CD14-positive monocyte (primary cell): ENCODE data around the gene CLDN1. TPM values are rescaled to one million over a fixed set of nuclear protein-coding genes. Genes with fewer than 3 reads are reported as not detected.

Experiments used
- DNase-seq, 3 donors: peaks; one replicate each; pipeline ENCODE4 v3.0.0-alpha.2; 2011 to 2022
- H2AFZ ChIP-seq: 2 replicates; pipeline ENCODE4 v1.6.0; 2012; ENCODE audit warnings: mild to moderate bottlenecking, low read depth, low read length, inconsistent platforms; ENCODE audit not compliant: insufficient read depth, poor library complexity, severe bottlenecking
- H3K27ac ChIP-seq, 2 donors: 1 replicate in 1 of 2; 2 replicates in 1 of 2; pipeline ENCODE4 v1.5.1; 2012 to 2013; ENCODE audit warnings: low read length in 2 of 2, control low read depth in 1 of 2, inconsistent platforms in 1 of 2, low read depth in 1 of 2, mild to moderate bottlenecking in 1 of 2
- H3K27me3 ChIP-seq, 2 donors: one replicate each; pipeline versions ENCODE4 v1.6.0 to v1.6.1; 2011 to 2013; ENCODE audit warnings: low read length in 2 of 2; ENCODE audit not compliant: control insufficient read depth in 2 of 2, insufficient read depth in 2 of 2
- H3K36me3 ChIP-seq, 2 donors: replicated peaks in 1 of 2; 1 replicate in 1 of 2; 2 replicates in 1 of 2; pipeline versions ENCODE4 v1.5.1 to v1.6.1; 2012 to 2013; ENCODE audit warnings: low read length in 2 of 2, control low read depth in 1 of 2, inconsistent platforms in 1 of 2, mild to moderate bottlenecking in 1 of 2; ENCODE audit not compliant: insufficient read depth in 2 of 2, control insufficient read depth in 1 of 2
- H3K4me1 ChIP-seq, 2 donors: 1 replicate in 1 of 2; 2 replicates in 1 of 2; pipeline versions ENCODE4 v1.5.1 to v1.6.1; 2012 to 2013; ENCODE audit warnings: low read length in 2 of 2, control low read depth in 1 of 2, inconsistent platforms in 1 of 2, mild to moderate bottlenecking in 1 of 2, moderate library complexity in 1 of 2; ENCODE audit not compliant: insufficient read depth in 2 of 2, control insufficient read depth in 1 of 2
- H3K4me2 ChIP-seq: replicated peaks from 2 replicates; pipeline ENCODE3; 2012; ENCODE audit warnings: low read length, moderate library complexity, mild to moderate bottlenecking; ENCODE audit not compliant: poor library complexity, severe bottlenecking; ENCODE audit errors: extremely low read depth
- H3K4me3 ChIP-seq, 3 experiments: fragments of 200-600 bp in 1 of 3; sonication (generic) in 1 of 3; replicated peaks in 1 of 3; 1 replicate in 2 of 3; 2 replicates in 1 of 3; pipeline ENCODE4 v1.5.1; 2011 to 2013; ENCODE audit warnings: low read length in 3 of 3, mild to moderate bottlenecking in 3 of 3, control low read depth in 2 of 3, low read depth in 2 of 3, inconsistent platforms in 1 of 3, moderate library complexity in 1 of 3
- H3K79me2 ChIP-seq: 2 replicates; pipeline ENCODE4 v1.6.0; 2012; ENCODE audit warnings: mild to moderate bottlenecking, control low read depth, inconsistent platforms, low read length, moderate library complexity; ENCODE audit not compliant: insufficient read depth
- H3K9ac ChIP-seq: 2 replicates; pipeline ENCODE4 v1.6.0; 2017; ENCODE audit warnings: low read length, mild to moderate bottlenecking; ENCODE audit not compliant: insufficient read depth, poor library complexity, severe bottlenecking
- H3K9me3 ChIP-seq, 2 donors: replicated peaks in 1 of 2; 1 replicate in 1 of 2; 2 replicates in 1 of 2; pipeline versions ENCODE4 v1.5.1 to v1.6.1; 2012 to 2013; ENCODE audit warnings: low read length in 2 of 2, control low read depth in 1 of 2; ENCODE audit not compliant: control insufficient read depth in 1 of 2, insufficient read depth in 1 of 2
- H4K20me1 ChIP-seq: 2 replicates; pipeline ENCODE4 v1.6.0; 2012; ENCODE audit warnings: mild to moderate bottlenecking, low read length, control low read depth, moderate library complexity; ENCODE audit not compliant: insufficient read depth
- H3K27ac Mint-ChIP-seq, 7 donors: one replicate each; pipeline ENCODE4 v1.8.0; 2020; ENCODE audit warnings: mild to moderate bottlenecking in 7 of 7, mixed read lengths in 7 of 7, moderate library complexity in 6 of 7, inconsistent platforms in 2 of 7
- H3K27me3 Mint-ChIP-seq, 3 donors: one replicate each; pipeline ENCODE4 v1.8.0; 2021 to 2022; ENCODE audit warnings: low read depth in 3 of 3, mild to moderate bottlenecking in 3 of 3, mixed read lengths in 3 of 3, moderate library complexity in 3 of 3, inconsistent platforms in 1 of 3
- H3K36me3 Mint-ChIP-seq, 2 donors: one replicate each; pipeline ENCODE4 v1.8.0; 2020; ENCODE audit warnings: mixed read lengths in 2 of 2, inconsistent platforms in 1 of 2, mild to moderate bottlenecking in 1 of 2
- H3K4me1 Mint-ChIP-seq: one replicate; pipeline ENCODE4 v1.8.0; 2020; ENCODE audit warnings: mild to moderate bottlenecking, mixed read lengths
- H3K4me3 Mint-ChIP-seq, 2 donors: one replicate each; pipeline ENCODE4 v1.8.0; 2020; ENCODE audit warnings: mild to moderate bottlenecking in 2 of 2, mixed read lengths in 2 of 2, moderate library complexity in 1 of 2
- H3K9me3 Mint-ChIP-seq, 7 donors: one replicate each; pipeline ENCODE4 v1.8.0; 2020 to 2022; ENCODE audit warnings: mixed read lengths in 7 of 7, mild to moderate bottlenecking in 6 of 7, moderate library complexity in 6 of 7, inconsistent platforms in 2 of 7
- CTCF ChIP-seq: fragments of 200-600 bp; IDR thresholded peaks from one replicate; pipeline ENCODE4 v1.8.0; 2022; ENCODE audit warnings: antibody characterized with exemption, mild to moderate bottlenecking
- WGBS: methylation state at CpG from one replicate; pipeline ENCODE4 v1.1.5; 2013; ENCODE audit warnings: missing lambda C conversion rate; ENCODE audit not compliant: insufficient coverage; 5-methylcytosine and 5-hydroxymethylcytosine counted together
- intact Hi-C, 2 donors: fragments of 100-400 bp; cut with micrococcal nuclease; formaldehyde crosslinking; loops; one replicate each; pipeline versions ENCODE4 v1.15.0 to v1.15.1; 2023
- polyA plus RNA-seq, 3 donors: library from polyadenylated mRNA; depleted of rRNA in 1 of 3; unstranded in 2 of 3; stranded (reverse) in 1 of 3; fragments of 300-500 nt in 2 of 3; fragments of >200 nt in 1 of 3; fragmentation: Illumina TruSeq in 2 of 3; gene quantifications; 1 replicate in 2 of 3; 2 replicates in 1 of 3; pipeline ENCODE4 v1.2.3, GENCODE V29; 2012 to 2021

CLDN1 gene
- polyA plus RNA-seq, 3 donors, result not detected

DNA sequence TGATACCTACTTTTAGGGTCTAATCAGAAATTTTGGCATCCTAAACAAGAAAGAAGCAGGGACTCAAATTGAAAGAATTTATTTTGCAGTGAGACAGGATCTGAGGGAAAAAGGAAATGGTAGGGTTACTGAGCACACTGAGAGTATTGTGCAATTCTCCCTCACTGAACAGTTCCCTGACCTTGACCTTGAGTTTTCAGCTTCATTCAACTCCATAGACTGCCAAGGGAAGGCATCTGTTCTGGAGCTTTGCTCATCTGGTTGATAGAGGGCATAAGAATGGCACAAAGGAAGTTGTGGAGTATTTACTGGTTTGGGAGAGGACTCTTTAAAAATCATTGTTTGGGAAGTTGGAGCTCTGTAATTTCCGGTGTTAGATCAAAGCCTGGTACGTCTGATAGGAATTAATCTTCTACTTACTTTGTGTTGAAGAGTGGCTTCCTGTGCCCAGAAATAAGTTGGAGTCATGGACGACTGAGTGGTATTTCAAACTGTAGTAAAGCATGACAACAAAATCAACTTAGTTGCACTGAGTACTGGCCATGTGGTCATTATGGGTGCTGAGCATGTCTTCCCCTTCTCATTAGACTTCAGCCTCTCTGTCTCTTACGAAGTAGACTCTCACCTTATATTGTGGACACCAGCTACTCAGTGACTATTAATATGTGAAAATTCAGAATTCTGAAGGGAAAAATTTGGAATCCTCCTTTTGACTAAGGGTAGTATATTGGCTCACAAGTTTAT lies 40.8 kb downstream of the CLDN1 start:
- intact Hi-C loops, result no loop called here
- H3K36me3 ChIP-seq, result no peaks in the 10 kb centered on the region
- TF ChIP-seq CTCF, result no peak

GRCh38 chr3:190279690-190280089 lies 42.6 kb downstream of the CLDN1 start:
- Mint-ChIP-seq H3K4me3 (no peak overlapping the region), H3K36me3 (no peaks in the 10 kb centered on the region), H3K27ac (no peak overlapping the region), H3K27me3 (peaks cover 0 to 1% (median 0%) of the 10 kb centered on the region in 3 donors), H3K9me3 (peaks cover under 1 to 4% (median 2%) of the 10 kb centered on the region in 7 donors), H3K4me1 (peaks cover 2% of the 10 kb centered on the region)
- no peak overlapping the region for H3K27ac ChIP-seq
- H3K9ac ChIP-seq, result no peak overlapping the region
- DNase-seq, result no peak
- no peak for TF ChIP-seq CTCF
- H3K4me1 ChIP-seq, result no peaks in the 10 kb centered on the region
- H2AFZ ChIP-seq, result no peak overlapping the region
- no peaks in the 10 kb centered on the region for H3K27me3 ChIP-seq
- H3K4me2 ChIP-seq, result no peak overlapping the region
- H3K36me3 ChIP-seq, result no peaks in the 10 kb centered on the region
- H3K4me3 ChIP-seq, result no peak overlapping the region
- intact Hi-C loops, result no loop called here
- no peaks in the 10 kb centered on the region for H3K9me3 ChIP-seq
- H4K20me1 ChIP-seq, result no peaks in the 10 kb centered on the region
- no peaks in the 10 kb centered on the region for H3K79me2 ChIP-seq

More for the DNA sequence above, 40.8 kb downstream of the CLDN1 start:
- Histone ChIP-seq H3K4me2 (no peak overlapping the region), H3K9me3 (peaks cover 4% of the 10 kb centered on the region in 2 donors), H3K27me3 (no peaks in the 10 kb centered on the region), H4K20me1 (no peaks in the 10 kb centered on the region), H3K27ac (no peak overlapping the region), H3K4me3 (no peak overlapping the region), H3K4me1 (no peaks in the 10 kb centered on the region), H3K9ac (no peak overlapping the region), H3K79me2 (no peaks in the 10 kb centered on the region), H2AFZ (no peak overlapping the region)
- Mint-ChIP-seq H3K9me3 (peaks cover 10 to 12% (median 11%) of the 10 kb centered on the region in 7 donors), H3K36me3 (no peaks in the 10 kb centered on the region), H3K4me3 (no peak overlapping the region), H3K4me1 (peaks cover 2% of the 10 kb centered on the region), H3K27ac (no peak overlapping the region), H3K27me3 (peaks cover 0 to 1% (median 0%) of the 10 kb centered on the region in 3 donors)
- DNase-seq, result no peak
- WGBS, result no CpG with 5 or more reads among the region's 4 CpGs
